ENCODE data around the gene AK4. TPM values are rescaled to one million over a fixed set of nuclear protein-coding genes. Genes with fewer than 3 reads are reported as not detected.

The AK4 gene
- total and polyA plus RNA-seq, 2 donors from 2014 or later: 47.6 to 131 TPM

- no peak for DNase-seq
- Histone ChIP-seq H3K9me3 (ENCODE audit: control insufficient read depth in 2 of 3, insufficient read depth in 1 of 3, low read length in 3 of 3) (no peaks in the 10 kb centered on the region), H3K4me1 (ENCODE audit: control insufficient read depth in 2 of 3, insufficient read depth in 2 of 3, low read depth in 1 of 3, low read length in 3 of 3) (peaks cover 0 to 18% (median 14%) of the 10 kb centered on the region in 3 donors), H3K36me3 (ENCODE audit: control insufficient read depth in 2 of 3, insufficient read depth in 3 of 3, low read length in 3 of 3) (no peaks in the 10 kb centered on the region), H3K9ac (ENCODE audit: low read length in 3 of 3) (no peak overlapping the region), H3K4me3 (ENCODE audit: low read length in 3 of 3) (no peak overlapping the region), H3K27ac (ENCODE audit: low read depth in 2 of 2, low read length in 2 of 2) (peak overlapping the region in 1 of 2 donors; percentile 53), H3K27me3 (ENCODE audit: control insufficient read depth, insufficient read depth, low read length) (no peaks in the 10 kb centered on the region)
- intact Hi-C loops (cut with DNase I): no loop called here
- no peak for FAIRE-seq
- TF ChIP-seq, protein P1, sequence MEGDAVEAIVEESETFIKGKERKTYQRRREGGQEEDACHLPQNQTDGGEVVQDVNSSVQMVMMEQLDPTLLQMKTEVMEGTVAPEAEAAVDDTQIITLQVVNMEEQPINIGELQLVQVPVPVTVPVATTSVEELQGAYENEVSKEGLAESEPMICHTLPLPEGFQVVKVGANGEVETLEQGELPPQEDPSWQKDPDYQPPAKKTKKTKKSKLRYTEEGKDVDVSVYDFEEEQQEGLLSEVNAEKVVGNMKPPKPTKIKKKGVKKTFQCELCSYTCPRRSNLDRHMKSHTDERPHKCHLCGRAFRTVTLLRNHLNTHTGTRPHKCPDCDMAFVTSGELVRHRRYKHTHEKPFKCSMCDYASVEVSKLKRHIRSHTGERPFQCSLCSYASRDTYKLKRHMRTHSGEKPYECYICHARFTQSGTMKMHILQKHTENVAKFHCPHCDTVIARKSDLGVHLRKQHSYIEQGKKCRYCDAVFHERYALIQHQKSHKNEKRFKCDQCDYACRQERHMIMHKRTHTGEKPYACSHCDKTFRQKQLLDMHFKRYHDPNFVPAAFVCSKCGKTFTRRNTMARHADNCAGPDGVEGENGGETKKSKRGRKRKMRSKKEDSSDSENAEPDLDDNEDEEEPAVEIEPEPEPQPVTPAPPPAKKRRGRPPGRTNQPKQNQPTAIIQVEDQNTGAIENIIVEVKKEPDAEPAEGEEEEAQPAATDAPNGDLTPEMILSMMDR (IDR thresholded peaks at IDR 0.05; ENCODE audit: borderline replicate concordance, extremely low read depth, insufficient read depth): no peak
Measured at GRCh38 chr1:65164633-65165032, 16.6 kb downstream of the AK4 start.

DNA sequence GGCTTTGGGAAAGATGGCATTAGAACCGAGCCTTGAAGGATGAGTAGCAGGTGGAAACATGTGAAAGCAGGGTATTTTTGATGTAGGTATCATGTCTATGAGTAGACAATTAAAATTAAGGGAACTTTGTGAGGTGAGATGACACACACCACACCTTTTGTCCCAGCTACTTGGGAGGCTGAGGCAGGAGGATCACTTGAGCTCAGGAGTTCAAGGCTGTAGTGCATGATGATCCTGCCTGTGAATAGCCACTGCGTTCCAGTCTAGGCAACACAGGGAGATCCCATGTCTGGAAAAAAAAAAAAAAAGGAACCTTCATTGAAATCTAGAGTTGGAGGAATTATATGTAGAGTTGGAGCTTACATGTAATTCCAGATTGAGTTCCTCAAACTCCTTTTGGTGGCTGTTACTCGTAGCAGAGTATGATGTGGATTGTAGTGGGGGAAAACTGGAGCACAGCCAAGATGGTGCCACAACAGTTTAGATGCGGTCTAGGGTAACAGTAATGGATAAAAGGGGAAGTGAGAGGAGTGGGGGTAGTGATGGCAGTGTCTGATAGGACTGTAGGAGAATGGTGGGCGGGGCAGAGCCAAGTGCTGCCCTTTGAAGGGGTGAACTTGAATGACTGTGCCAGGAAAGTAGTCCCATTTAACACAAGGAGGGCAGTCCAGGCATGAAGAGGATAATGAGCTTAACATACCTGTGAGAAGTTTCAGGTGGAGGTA lies 17.4 kb downstream of the AK4 start:
- intact Hi-C loops (cut with DNase I): no loop called here
- Histone ChIP-seq H3K9ac (ENCODE audit: low read length in 3 of 3) (no peak overlapping the region), H3K4me3 (ENCODE audit: low read length in 3 of 3) (peak overlapping the region in 1 of 3 donors; percentile 18), H3K9me3 (ENCODE audit: control insufficient read depth in 2 of 3, insufficient read depth in 1 of 3, low read length in 3 of 3) (no peaks in the 10 kb centered on the region), H3K4me1 (ENCODE audit: control insufficient read depth in 2 of 3, insufficient read depth in 2 of 3, low read depth in 1 of 3, low read length in 3 of 3) (peaks cover 0 to 20% (median 14%) of the 10 kb centered on the region in 3 donors), H3K27ac (ENCODE audit: low read depth in 2 of 2, low read length in 2 of 2) (peak overlapping the region in 1 of 2 donors; percentile 53), H3K36me3 (ENCODE audit: control insufficient read depth in 2 of 3, insufficient read depth in 3 of 3, low read length in 3 of 3) (no peaks in the 10 kb centered on the region), H3K27me3 (ENCODE audit: control insufficient read depth, insufficient read depth, low read length) (no peaks in the 10 kb centered on the region)
- TF ChIP-seq, protein P1 (IDR thresholded peaks at IDR 0.05; ENCODE audit: borderline replicate concordance, extremely low read depth, insufficient read depth): no peak
- no peak for FAIRE-seq
- peak in 1 of 5 donors; percentile 7 for DNase-seq

GRCh38 chr1:65166572-65167305 lies 18.7 kb downstream of the AK4 start:
- TF ChIP-seq, protein P1 (IDR thresholded peaks at IDR 0.05; ENCODE audit: borderline replicate concordance, extremely low read depth, insufficient read depth): no peak

More at GRCh38 chr1:65166572-65167305, 18.7 kb downstream of the AK4 start:
- Histone ChIP-seq H3K4me3 (ENCODE audit: low read length in 3 of 3) (no peak overlapping the region), H3K36me3 (ENCODE audit: control insufficient read depth in 2 of 3, insufficient read depth in 3 of 3, low read length in 3 of 3) (no peaks in the 10 kb centered on the region), H3K27ac (ENCODE audit: low read depth in 2 of 2, low read length in 2 of 2) (peak overlapping the region in 1 of 2 donors; percentile 53), H3K9me3 (ENCODE audit: control insufficient read depth in 2 of 3, insufficient read depth in 1 of 3, low read length in 3 of 3) (no peaks in the 10 kb centered on the region), H3K4me1 (ENCODE audit: control insufficient read depth in 2 of 3, insufficient read depth in 2 of 3, low read depth in 1 of 3, low read length in 3 of 3) (peaks cover 0 to 14% (median 11%) of the 10 kb centered on the region in 3 donors), H3K27me3 (ENCODE audit: control insufficient read depth, insufficient read depth, low read length) (no peaks in the 10 kb centered on the region), H3K9ac (ENCODE audit: low read length in 3 of 3) (no peak overlapping the region)
- DNase-seq (no peak), FAIRE-seq (no peak)
- intact Hi-C loops (cut with DNase I): no loop called here

Data from kidney (tissue), 14 donors.